ENCODE results near the gene CDCA5. TPM values are rescaled to one million over a fixed set of nuclear protein-coding genes. Genes with fewer than 3 reads are reported as not detected.

CDCA5 gene
- total RNA-seq = 9.0 and 16.0 TPM in 2 replicates

- DNase-seq (ENCODE audit: low read depth, low spot score) = peak; percentile 85
Observed at GRCh38 chr11:65083834-65084597, at the start of gene CDCA5, which contains the start of gene ZFPL1. Gene CDCA5, minus strand, starts transcription at chr11:65084040. Its CDS starts 62 bp downstream, at chr11:65083978. Gene ZFPL1, plus strand, starts transcription at chr11:65084222. Its CDS starts 477 bp downstream, at chr11:65084699.

- no peak for DNase-seq (ENCODE audit: low read depth, low spot score)
Observed at GRCh38 chr11:65132988-65133700, 49.3 kb upstream of the CDCA5 start.

- no peak for DNase-seq (ENCODE audit: low read depth, low spot score)
Observed at GRCh38 chr11:65132238-65132987, 48.6 kb upstream of the CDCA5 start.

- DNase-seq (ENCODE audit: low read depth, low spot score) = no peak
Observed at GRCh38 chr11:65131895-65132237, 48.0 kb upstream of the CDCA5 start.

- DNase-seq (ENCODE audit: low read depth, low spot score) = no peak
Observed at GRCh38 chr11:65131417-65131776, 47.6 kb upstream of the CDCA5 start.

- no peak for DNase-seq (ENCODE audit: low read depth, low spot score)
Observed at GRCh38 chr11:65130631-65131416, 47.0 kb upstream of the CDCA5 start.

GRCh38 chr11:65129649-65130441 is 46.0 kb upstream of the CDCA5 start:
- no peak for DNase-seq (ENCODE audit: low read depth, low spot score)

- no peak for DNase-seq (ENCODE audit: low read depth, low spot score)
Observed at GRCh38 chr11:65128182-65129145, 44.6 kb upstream of the CDCA5 start.

- no peak for DNase-seq (ENCODE audit: low read depth, low spot score)
Observed at GRCh38 chr11:65127473-65128181, 43.8 kb upstream of the CDCA5 start.

GRCh38 chr11:65126624-65127274 is 42.9 kb upstream of the CDCA5 start:
- no peak for DNase-seq (ENCODE audit: low read depth, low spot score)

- no peak for DNase-seq (ENCODE audit: low read depth, low spot score)
Observed at GRCh38 chr11:65125197-65126056, 41.6 kb upstream of the CDCA5 start.

- DNase-seq (ENCODE audit: low read depth, low spot score) = no peak
Observed at GRCh38 chr11:65124480-65125196, 40.8 kb upstream of the CDCA5 start.

- peak; percentile 93 for DNase-seq (ENCODE audit: low read depth, low spot score)
Observed at GRCh38 chr11:65121865-65122696, 38.2 kb upstream of the CDCA5 start, which contains the start of the genes FAU and MRPL49. Gene FAU, minus strand, starts transcription at chr11:65122134. Its CDS starts 321 bp downstream, at chr11:65121813. Gene MRPL49, plus strand, starts transcription at chr11:65122321. Its CDS starts 26 bp downstream, at chr11:65122347.

GRCh38 chr11:65121447-65121864 is 37.6 kb upstream of the CDCA5 start:
- no peak for DNase-seq (ENCODE audit: low read depth, low spot score)

- DNase-seq (ENCODE audit: low read depth, low spot score) = no peak
Observed at GRCh38 chr11:65120831-65121230, 37.0 kb upstream of the CDCA5 start.

- no peak for DNase-seq (ENCODE audit: low read depth, low spot score)
Observed at GRCh38 chr11:65119670-65119995, 35.8 kb upstream of the CDCA5 start.
